ENCODE measurements around the gene TMEM45A.

DNA sequence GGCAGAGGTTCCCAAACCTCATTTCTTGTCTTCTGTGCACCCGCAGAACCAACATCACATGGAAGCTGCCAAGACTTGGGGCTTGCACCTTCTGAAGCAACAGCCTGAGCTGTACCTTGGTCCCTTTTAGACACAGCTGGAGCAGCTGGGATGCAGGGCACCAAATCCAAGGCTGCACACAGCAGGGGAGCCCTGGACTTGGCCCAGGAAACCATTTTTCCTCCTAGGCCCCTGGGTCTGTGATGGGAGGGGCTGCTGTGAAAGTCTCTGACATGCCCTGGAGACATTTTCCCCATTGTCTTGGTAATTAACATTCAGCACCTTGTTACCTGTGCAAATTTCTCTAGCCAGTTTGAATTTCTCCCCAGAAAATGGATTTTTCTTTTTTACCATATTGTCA, 33.6 kb upstream of the TMEM45A start:
- TF ChIP-seq EZH2 (IDR thresholded peaks at IDR 0.05; ENCODE audit: insufficient read depth, poor library complexity, severe bottlenecking), result no peak
- TF ChIP-seq EZH2phosphoT487 (IDR thresholded peaks at IDR 0.05; ENCODE audit: insufficient read depth, low read depth), result no peak
